ENCODE results near the gene POTEH. TPM values are rescaled to one million over a fixed set of nuclear protein-coding genes. Genes with fewer than 3 reads are reported as not detected.
"Not testable (repeated sequence)": the region's sequence is repeated elsewhere in the genome, so short reads cannot be mapped to it uniquely, and the experiment has no call there.

The POTEH gene
- not detected for polyA plus RNA-seq (ENCODE audit: insufficient read length)

GRCh38 chr22:15689749-15690125 lies at the start of gene POTEH:
Gene POTEH (plus strand): TSS chr22:15690026. CDS start chr22:15690078, 52 bp downstream.
- not testable (repeated sequence) for DNase-seq (ENCODE audit: low read depth)

DNA sequence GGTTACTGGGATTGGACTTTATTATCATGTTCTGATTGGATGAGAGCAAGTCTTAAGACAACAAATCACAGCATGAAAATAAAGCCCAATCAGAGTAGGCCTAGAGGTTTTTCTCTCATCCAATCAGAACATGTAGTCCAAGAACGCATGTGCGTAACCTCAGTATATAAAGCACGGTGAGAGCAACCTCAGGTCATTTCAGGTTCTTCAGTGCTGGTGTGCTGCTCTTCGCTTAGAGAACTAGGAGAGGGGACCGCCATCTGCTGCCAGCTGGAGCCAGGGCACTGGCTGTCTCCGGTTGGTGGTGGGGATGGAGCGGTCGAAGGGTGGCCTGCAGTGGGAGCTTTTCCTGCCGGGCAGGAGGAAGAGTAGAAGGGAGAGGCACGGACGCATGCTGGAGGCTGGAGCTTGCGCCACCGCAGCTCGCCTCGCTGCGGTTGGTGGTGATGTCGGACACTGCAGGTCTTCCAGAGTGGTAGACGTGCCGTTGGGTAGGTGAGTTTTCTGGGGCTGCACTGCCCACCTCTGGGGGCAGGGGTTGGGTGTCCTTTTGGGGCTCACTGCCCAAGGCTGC lies 47.5 kb upstream of the POTEH start:
- not testable (repeated sequence) for DNase-seq (ENCODE audit: low read depth)

DNA sequence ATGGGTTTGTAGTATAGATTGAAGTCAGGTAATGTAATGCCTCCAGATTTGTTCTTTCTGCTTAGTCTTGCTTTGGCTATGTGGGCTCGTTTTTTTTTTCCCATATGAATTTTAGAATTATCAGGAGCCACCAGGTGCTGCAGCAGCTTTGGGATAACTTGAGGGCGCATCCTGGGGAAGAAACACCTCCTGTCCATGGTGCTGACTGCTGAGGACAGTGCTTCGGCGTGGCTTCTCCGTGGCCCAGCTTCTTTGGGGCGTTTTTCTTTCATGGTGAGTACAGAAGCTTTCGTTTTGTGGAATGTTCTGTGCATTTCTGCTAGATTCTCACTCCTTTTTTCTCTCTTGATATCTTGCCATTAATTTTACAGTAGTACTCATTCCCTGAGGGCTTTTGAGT lies 37.9 kb upstream of the POTEH start:
- not testable (repeated sequence) for DNase-seq (ENCODE audit: low read depth)

DNA sequence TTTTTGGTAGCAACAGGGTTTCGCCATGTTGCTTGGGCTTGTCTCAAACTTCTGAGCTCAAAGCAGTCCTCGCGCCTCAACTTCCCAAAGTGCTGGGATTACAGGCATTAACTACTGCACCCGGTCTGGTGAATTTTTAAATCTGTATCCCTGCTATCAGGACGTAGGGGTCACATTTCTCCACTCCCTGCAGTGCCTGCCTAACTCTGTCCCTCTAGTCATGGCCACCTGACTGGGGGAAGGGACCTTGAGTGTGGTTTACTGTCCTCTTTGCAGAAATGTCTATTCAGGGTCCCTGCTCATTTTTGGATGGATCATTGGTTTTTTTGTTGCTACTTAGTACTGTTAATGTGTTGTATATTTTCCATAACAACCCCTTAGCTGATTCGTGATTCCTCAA lies 37.1 kb upstream of the POTEH start:
- DNase-seq (ENCODE audit: low read depth): not testable (repeated sequence)

DNA sequence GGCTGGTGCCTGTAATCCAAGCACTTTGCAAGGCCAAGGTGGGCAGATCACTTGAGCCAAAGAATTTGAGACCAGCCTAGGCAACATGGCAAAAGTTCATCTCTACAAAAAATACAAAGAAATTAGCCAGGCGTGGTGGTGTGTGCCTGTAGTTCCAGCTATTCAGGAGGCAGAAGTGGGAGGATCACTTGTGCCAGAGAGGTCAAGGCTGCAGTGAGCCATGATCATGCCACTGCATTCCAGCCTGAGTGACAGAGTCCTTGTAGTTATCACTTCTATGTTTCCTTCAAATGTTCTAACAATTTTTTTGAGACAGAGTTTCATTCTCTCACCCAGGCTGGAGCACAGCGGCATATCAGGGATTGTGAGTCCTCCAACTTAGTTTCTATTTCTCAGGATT lies 36.6 kb upstream of the POTEH start:
- not testable (repeated sequence) for DNase-seq (ENCODE audit: low read depth)

DNA sequence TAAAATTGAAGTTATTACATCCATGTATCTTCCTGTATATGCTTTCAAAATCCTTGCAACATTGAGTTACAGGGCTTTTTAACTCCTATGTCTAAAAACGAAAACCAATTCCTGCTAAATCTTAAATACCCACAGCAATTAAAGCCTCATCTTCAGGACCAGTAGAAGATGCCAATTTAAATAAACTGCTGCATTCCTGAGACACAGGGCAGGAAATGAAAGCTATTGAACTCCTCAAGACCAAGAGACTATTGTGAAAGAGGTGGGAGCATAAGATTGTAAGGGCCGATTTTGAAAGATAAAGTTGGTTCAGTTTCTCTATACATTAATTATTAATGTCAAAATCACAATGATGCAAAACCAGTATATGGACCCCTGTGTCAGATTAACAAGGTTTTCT lies 28.7 kb upstream of the POTEH start:
- DNase-seq (ENCODE audit: low read depth): not testable (repeated sequence)

DNA sequence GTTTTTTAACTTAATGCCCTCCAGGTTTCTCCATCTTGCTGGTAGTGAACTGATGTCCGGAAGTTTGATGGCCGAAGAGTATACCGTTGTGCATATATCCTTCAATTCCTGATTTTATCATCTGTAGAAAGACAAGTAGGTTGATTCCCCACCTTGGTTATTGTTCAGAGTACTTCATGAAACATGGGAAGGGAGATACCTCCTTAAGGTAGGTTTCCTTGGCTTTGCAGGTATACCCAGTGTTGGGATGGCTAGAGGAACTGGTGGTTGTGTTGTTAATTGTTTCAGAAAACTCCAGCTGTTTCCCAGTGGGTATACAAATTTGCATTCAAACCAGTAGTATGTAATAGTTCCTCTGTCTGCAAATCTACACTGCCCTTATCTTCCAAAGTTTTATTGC lies 25.1 kb upstream of the POTEH start:
- DNase-seq (ENCODE audit: low read depth): not testable (repeated sequence)

DNA sequence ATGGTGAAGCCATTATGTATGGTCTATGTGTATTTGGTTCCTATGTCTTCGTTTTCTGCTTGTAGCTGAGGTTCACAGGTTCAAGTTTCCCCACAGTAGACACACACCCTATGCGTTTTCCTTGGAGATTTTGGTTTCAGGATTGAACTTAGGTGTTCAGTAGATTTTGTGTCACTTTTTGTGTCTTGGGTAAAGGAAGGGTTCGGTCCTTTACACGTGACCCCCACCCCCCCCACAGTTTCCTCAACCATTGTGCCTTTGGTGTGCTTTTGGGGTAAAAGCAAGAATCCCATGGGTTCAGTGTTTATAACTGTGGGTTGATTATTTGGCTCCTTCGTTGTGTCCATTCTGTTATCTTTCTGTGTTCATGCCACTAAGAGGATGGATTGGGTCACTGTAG lies 24.3 kb upstream of the POTEH start:
- DNase-seq (ENCODE audit: low read depth): not testable (repeated sequence)

GRCh38 chr22:15669430-15669829 lies 20.4 kb upstream of the POTEH start:
- not testable (repeated sequence) for DNase-seq (ENCODE audit: low read depth)

GRCh38 chr22:15679702-15680101 lies 10.1 kb upstream of the POTEH start:
- DNase-seq (ENCODE audit: low read depth): not testable (repeated sequence)

DNA sequence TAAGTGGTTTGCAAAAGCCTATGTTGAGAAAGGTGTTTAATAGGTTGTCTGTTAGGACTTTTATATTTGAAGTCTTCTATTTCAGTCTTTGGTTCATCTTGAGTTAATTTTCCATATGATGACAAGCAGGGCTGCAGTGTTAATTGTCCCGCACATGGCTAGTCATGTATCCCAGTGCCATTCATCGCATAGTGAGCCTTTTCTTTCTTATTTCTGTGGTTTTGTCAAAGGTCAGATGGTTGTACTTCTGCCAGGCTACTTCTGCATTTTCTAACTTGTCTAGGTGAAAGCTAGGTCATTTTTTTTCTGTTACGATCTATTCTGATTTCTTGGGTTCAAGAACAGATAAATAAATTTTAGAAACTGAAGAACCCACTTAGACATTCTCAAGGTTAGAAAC lies 5.7 kb upstream of the POTEH start:
- DNase-seq (ENCODE audit: low read depth): not testable (repeated sequence)

- not testable (repeated sequence) for DNase-seq (ENCODE audit: low read depth)
These were observed 5.1 kb upstream of the POTEH start for GRCh38 chr22:15684695-15685094.

- not testable (repeated sequence) for DNase-seq (ENCODE audit: low read depth)
These were observed 4.2 kb upstream of the POTEH start for GRCh38 chr22:15685641-15686040.

GRCh38 chr22:15687086-15687485 lies 2.7 kb upstream of the POTEH start:
- DNase-seq (ENCODE audit: low read depth): not testable (repeated sequence)

- DNase-seq (ENCODE audit: low read depth): not testable (repeated sequence)
These were observed 2.1 kb upstream of the POTEH start for GRCh38 chr22:15687676-15688075.

DNA sequence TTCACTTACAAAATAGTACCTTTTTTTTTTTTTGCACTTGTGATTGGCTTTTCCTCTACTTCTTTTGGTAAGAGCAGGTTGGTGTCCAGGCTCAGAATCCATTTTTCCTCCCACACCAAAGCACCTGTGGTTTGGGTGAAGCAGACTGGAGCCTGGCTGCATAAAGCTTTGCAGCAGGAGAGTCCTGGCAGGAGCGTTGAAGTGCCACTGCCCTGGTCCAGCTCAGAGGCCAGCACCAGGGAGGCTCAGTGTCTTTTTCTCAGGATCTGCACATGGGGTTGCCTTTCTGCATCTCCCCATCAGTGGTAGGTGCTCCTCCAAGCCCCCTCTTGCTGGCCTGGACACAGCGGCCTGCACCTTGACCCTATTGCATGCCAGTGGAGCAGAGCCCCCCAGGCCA lies 1.7 kb upstream of the POTEH start:
- DNase-seq (ENCODE audit: low read depth): not testable (repeated sequence)

GRCh38 chr22:15689012-15689748 lies 646 bp upstream of the POTEH start:
- not testable (repeated sequence) for DNase-seq (ENCODE audit: low read depth)

GRCh38 chr22:15713600-15713999 lies 23.8 kb downstream of the POTEH start:
- DNase-seq (ENCODE audit: low read depth): not testable (repeated sequence)

- DNase-seq (ENCODE audit: low read depth): not testable (repeated sequence)
These were observed 24.3 kb downstream of the POTEH start for GRCh38 chr22:15714125-15714524.

DNA sequence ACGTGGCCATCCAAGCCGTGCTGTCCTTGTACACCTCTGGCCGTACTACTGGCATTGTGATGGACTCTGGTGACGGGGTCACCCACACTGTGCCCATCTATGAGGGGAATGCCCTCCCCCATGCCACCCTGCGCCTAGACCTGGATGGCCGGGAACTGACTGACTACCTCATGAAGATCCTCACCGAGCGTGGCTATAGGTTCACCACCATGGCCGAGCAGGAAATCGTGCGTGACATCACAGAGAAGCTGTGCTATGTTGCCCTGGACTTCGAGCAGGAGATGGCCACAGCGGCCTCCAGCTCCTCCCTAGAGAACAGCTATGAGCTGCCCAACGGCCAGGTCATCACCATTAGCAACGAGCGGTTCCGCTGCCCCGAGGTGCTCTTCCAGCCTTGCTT lies 32.1 kb downstream of the POTEH start:
- not testable (repeated sequence) for DNase-seq (ENCODE audit: low read depth)

DNA sequence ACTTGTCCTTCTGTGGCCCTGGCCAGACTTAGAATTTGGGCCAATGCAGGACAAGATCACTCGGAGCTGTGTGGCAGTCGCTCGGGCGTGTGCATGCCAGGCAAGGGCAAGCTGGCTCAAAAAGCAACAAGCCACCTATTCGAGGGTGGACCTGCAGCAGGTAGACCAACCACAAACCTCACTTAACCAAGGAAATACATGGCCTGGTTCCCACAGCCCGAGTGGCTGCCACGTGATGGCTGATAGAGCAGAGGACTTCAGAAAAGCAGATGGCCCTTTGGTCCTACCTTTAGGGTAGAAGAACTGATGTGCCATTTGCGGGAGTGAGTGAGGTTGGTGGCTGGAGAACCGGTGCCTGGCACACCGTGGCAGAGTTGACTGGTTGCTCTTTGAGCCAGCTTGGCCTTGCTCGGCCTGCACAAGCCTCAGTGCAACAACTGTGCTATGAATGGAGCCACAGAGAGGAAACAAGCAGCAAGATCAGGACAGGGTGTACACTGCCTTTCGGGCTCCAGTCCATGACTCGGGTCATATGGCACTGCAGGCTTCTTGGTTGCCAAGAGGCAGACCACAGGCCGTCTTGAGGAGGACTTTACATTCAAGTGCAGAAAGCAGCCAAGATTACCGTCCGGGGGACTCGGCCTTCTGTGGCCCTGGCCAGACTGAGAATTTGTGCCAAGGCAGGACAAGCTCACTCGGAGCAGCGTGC lies 39.5 kb downstream of the POTEH start:
- DNase-seq (ENCODE audit: low read depth): not testable (repeated sequence)

DNA sequence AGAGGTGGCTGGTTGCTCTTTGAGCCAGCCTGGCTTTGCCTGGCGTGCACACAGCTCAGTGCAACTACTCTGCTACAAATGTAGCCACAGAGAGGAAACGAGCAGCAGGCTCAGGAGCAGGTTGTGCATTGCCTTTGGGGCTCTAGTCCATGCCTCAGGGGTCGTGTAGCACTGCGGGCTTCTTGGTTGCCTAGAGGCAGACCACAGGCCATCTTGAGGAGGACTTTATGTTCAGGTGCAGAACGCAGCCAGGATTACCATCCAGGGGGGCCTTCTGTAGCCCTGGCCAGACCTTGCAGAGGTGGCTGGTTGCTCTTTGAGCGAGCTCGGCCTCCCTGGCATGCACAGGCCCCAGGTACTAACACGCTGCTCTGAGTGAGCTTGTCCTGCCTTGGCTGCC lies 41.2 kb downstream of the POTEH start:
- DNase-seq (ENCODE audit: low read depth): not testable (repeated sequence)

GRCh38 chr22:15734411-15734810 lies 44.6 kb downstream of the POTEH start:
- DNase-seq (ENCODE audit: low read depth): not testable (repeated sequence)

Data from forelimb muscle (tissue), 1 donor.